HG03139 (cell line): Measurements from ENCODE around the gene RNF169.

Source experiments
- ATAC-seq: cut with Tn5 transposase; IDR thresholded peaks from one replicate; pipeline ENCODE4 v1.9.1; 2021; ENCODE audit not compliant: unreplicated experiment

Gene RNF169, protein sequence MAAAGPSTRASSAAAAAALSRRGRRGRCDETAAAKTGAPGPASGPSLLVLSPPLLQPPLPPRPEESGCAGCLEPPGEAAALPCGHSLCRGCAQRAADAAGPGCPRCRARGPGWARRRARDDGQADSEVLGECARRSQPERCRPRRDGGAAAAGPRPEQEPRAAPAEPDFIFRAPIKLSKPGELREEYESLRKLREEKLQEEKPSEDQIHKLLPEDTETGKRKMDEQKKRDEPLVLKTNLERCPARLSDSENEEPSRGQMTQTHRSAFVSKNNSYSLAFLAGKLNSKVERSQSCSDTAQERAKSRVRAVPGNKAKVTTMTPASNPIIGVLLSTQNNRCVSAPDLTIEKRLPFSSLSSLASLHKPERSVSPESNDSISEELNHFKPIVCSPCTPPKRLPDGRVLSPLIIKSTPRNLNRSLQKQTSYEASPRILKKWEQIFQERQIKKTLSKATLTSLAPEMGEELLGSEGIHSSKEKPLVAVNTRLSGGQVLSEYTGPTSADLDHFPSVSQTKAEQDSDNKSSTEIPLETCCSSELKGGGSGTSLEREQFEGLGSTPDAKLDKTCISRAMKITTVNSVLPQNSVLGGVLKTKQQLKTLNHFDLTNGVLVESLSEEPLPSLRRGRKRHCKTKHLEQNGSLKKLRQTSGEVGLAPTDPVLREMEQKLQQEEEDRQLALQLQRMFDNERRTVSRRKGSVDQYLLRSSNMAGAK

DNA sequence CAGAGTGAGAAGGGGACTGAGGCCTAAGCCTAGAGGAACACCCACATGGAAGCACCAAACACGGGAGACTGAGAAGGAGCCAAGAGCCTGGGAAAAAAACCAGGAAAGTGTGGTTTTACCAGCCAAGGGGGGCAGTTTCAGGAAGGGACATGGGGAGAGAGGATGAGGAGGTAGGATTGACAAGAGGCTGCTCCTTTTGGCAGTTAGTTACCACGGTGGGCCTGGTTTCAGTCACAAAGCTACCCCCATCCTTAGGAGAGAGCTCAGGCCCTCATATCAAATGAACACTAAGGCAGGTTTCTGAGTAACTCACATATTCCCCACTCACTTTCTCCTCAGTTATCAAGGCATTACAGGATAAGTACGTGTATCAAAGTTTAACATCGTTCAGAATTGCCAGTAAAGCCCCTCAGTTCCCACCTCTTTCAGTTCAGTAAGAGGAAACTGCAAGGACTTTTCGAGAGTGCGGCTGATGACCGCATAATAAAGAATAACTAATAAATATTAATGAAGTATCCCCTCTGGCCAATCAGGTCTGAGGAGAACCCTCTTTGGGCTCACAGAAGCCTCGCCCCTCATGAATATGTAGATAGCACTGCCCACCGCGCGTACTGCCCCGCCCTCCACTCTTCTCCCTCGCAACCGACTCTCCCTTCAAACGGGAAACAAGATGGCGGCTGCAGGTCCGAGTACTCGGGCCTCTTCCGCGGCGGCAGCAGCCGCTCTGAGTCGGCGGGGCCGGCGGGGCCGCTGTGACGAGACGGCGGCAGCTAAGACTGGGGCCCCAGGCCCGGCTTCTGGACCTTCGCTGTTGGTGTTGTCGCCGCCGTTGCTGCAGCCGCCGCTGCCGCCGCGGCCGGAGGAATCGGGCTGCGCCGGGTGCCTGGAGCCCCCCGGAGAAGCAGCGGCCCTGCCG, at the start of gene RNF169:
Gene RNF169 (plus strand): TSS at position 639 of the 916 bp plus-strand sequence. CDS start 32 bp downstream, at position 671.
- ATAC-seq = peak; percentile 96

DNA sequence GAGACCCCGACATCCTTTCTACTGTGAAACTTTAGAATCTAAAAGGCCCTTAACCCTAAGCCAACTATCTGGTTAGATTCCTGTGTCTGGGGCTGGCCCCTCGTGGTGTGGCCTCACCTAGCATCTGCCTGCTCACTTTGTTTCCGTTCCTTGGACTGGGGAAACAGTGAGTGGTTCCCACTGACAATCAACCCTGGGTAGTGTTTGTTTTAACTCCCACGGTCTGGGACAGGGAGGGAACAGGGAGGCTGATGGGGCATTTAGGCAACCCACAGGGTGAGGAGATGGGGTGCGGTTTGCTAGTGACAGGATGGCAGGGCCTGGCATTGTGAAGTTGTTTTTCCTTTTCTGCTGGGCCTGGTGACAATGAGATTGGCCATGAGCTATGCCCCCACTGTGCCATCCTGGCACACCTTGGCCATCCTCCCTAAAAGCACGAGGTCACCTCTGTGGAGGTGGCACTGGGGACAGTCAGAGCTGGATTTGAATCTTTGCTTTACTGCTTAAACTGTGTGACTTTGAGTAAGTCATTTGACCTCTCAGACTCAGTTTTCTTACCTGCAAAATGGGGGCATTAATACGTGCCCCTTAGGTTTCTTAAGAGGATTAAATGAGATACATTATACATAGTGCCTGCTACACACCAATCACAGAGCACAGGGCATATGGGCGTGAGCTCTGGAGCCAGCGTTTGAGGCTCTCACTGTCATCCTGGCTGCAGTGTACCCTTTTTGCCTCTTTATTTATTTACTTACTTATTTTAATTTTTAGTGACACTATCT, 48.8 kb upstream of the RNF169 start:
- no peak for ATAC-seq

DNA sequence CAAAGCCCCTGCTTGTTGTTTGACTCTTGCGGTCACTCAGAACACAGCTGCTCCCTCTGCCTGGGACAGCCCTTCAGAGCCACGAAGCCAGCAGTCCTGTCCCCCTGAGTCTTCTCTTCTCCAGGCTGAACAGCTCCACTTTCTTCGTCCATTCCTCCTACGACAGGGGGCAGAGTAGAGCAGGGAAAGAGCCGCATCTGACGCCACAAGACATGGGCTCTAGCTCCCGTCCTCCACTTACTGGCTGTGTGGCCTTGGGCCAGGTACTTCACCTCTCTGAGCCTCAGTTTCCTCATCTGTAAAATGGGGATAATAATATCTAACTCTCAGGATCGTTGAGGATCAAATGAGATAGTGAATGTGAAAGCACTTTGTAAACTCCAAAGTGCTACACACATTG, 47.3 kb upstream of the RNF169 start:
- no peak for ATAC-seq

DNA sequence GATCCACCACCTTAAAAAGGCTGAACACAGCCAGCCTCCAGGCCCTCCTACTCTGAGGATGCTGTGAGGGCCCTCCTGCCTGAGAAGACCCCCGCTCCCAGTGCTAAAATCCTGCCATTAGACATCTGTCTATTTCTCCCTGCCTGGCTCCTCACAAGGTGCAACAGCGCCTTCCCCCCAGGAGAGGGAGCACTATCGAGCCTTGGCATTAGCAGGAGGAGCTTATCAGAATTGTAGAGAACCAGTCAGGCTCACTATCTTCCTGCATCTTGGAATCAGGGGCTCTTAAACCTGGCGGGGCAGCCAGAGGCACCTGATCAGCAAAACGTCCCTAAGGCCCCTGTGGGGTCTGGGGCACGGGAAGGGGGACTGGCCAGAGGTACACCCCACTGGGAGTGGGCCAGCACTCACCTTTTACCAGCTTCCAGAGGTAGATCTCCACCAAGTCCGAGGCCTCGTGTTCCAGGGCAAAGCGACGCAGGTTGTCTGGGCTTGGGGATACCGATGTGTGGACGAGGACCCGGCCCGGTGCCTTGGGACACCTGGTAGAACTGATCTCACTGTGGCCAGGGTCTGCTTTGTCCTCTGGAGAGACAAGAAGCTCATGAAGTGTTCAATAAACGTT, 46.2 kb upstream of the RNF169 start:
- no peak for ATAC-seq

DNA sequence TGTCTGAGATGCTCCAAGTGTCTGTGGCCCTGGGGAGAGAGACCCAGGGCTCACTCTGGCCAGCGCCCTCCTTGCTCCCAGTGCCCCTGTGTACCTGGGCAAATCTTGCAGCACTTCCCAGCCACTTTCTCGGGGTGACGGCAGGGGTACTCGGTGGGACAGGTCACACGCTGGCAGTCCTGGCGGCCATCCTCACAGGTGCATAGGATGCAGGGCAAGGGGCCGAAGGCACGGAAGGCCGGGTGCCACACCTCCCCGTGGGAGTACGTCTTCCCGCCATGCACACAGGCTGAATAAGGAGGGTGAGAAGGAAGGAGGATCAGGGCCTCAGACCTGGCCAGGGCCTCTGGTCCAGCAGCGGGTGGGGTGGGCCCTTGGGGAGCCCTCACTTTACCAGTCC, 45.4 kb upstream of the RNF169 start:
- ATAC-seq = no peak

DNA sequence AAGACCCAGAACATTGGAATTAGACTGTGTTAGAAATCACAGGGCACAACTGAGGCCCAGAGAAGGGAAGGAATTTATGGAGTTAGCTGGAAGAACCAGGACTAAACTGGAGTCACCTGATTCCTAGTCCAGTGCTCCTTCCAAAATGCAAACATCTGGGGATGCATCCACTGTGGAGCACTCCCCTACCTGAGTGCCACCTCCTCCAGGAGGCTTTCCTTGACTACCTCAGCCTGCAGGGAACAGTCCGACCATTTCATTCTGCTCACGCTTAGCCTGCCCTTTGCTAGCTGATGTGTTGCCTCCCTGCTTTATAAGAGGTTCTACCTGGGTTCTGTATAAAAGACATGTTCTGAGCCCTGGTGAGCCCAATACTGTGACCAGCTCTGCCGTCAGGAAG, 41.5 kb upstream of the RNF169 start:
- no peak for ATAC-seq

DNA sequence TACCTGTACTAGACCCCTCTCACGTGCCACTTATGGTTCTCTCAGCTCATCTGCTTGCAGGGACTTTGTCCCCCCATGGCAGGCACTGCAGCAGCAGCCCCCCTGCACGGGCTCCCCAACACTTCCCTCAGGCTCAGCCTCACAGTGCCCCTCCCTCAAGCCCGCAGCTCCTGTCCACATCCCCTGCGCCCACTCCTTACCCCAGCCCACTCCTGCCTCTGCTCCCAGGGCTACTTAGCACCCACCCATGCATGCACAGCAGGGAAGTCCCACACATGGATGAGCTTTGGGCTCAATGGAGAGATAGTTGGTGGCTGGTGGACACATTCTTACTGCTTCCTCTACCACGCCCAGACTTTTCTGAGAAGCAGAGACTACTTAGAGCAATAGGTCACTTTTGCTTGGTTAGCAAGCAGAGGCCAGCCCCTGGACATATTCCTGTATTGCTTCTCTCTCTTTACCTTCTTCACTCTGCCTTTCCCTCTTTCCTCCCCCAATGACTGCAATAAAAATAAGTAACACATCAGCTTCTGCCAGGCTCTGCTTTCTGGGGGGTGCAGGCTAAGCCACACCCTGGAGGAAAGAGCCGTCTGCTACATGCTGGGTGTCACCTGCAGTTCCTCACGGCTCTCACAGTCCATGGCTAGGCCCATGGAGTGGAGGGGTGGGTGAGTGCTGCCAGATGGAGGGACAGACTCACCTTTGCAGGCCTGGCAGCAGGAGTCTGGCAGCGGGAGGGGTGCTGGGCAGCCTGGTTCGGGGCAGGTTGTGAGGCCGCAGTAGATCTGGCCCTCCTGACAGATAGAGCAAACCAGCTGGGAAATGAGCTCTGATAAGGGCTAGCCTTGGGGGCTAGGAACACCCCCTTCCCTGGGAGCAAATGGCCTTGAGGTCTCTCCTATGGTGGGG, 40.8 kb upstream of the RNF169 start:
- ATAC-seq = no peak

DNA sequence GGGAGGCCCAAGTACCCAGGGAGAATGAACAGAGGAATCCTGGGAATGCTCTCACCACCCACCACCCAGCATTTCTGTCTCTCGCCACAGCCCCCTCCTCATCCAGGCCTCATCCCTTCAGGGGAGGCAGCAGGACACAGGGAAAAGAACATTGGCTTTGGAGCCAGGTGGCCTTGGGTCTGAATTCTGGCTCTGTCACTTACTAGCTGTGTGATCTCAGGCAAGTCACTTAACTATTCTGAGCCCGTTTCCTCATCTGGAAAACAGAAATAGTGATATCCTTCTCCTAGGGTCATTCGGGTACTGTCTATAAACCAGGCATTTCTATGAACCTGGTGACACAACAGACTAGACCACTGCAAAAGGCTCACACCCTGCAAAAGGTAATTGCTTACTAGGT, 39.5 kb upstream of the RNF169 start:
- ATAC-seq = no peak

DNA sequence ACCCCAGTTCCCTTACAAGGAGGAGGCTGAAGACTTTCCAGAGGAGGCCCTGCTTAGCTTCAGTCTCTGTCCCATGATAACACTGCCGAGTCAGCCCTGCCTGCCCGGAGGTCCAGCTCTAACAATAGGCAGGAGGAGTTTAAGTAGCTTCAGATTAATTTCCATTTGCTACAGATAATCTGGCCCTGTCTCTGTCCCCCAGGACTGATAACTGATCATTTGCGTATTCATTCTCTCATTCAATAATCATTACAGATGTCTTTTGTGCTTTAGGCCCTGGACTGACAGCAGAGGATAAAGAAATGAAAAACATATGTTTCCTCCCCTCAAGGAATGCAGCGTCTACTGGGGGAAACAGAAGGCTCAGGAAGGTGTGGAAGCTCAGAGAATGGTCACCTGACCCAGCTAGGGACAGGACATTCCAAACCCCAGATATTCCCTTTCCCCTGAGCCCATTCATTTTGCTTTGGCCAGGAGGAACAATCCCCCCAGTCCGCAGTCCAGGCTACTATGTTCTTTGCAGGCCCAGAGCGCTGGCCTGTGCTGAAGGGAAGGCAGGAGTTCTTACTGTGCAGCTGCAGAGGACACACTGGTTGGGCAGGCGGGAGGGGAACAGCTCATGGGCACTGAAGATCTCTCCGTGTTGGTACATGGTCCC, 38.2 kb upstream of the RNF169 start:
- ATAC-seq = no peak

DNA sequence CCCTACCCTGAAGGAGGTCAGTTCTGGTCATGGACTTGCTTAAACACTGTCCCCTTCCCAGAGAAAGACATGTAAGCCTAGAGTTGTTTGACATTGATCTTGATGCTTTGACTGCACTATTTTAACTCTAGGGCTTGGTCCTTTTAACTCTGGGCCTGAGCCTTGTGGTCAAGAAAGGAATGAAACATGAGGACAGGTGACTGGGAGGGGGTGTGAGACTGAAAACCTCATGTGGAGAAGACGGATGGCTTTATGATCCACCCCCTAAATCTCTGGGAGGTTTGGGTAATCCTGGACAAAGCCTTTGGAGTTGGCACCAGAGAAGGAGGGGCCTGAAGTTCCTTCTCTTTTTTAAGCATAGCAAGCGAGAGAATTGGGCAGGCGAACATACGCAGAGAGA, 35.0 kb upstream of the RNF169 start:
- no peak for ATAC-seq

DNA sequence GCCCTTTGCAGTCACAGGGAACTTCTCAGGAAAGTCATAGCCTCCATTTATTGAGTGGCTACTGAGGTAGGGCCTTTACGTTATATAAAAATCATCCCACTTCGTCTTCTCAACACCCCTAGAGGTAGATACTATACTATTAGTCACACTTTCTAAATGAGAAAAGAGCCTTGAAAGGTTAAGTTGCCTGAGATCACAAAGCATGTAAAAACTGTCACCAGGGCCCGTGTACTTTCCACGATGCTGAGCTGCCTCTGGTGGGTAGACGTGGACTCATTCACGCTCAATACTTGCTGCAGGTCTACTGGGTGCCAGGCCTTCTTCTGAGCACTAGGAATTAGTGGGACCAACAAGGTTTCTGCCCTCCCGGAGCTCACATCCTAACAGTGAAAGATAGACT, 33.7 kb upstream of the RNF169 start:
- no peak for ATAC-seq

DNA sequence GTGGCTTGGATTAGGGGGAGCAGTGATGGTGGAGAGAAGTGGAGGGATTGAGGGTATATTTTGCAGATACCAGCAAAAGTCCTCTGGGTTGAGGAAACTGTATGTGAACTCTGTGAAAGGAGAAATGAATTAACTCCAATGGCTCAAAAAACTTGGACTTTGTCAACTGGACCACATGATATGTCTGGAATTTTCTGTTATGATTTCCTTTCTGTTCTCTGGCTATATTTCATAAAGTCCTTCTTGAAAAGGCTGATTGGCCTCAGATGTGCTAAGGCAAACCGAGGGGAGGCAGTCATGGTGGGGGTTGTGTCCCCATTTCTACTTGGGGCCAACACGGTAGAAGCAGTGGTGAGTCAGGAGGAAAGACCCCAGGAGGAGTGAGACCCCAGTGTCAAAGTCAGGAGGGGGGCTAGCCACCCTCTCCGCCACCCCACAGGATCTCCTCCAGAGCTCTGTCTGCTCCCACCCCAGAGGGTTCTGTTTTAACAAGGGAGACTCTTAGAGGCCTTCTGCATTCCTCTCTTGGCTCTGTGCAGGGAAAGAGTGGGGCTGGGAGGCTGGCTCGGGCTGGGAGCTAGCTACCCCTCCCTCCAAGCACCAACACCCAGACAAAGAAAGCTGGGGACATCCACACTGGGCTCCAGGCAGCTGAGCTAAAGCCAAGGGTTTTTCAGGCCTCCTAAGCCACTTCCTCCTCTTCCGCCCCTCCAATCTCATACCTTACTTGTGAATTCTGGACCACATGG, 31.3 kb upstream of the RNF169 start:
- no peak for ATAC-seq

DNA sequence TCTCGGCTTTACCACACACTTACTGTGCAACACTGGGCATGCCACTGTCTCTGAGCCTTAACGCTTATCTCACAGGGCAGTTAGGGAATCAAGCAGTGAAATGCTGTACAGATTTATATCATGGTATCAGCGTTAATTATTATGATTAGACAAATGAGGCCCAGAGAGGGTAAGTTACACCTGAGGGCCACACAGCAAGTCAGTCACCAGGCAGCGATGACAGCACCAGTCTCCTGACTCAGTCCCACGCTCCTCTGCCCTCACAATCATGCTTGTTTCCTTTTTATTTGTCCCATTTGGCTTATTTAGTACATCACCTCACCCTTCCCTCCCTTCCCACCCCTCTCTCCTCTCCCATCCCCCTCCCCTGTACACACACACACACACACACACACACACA, 29.6 kb upstream of the RNF169 start:
- ATAC-seq = no peak

DNA sequence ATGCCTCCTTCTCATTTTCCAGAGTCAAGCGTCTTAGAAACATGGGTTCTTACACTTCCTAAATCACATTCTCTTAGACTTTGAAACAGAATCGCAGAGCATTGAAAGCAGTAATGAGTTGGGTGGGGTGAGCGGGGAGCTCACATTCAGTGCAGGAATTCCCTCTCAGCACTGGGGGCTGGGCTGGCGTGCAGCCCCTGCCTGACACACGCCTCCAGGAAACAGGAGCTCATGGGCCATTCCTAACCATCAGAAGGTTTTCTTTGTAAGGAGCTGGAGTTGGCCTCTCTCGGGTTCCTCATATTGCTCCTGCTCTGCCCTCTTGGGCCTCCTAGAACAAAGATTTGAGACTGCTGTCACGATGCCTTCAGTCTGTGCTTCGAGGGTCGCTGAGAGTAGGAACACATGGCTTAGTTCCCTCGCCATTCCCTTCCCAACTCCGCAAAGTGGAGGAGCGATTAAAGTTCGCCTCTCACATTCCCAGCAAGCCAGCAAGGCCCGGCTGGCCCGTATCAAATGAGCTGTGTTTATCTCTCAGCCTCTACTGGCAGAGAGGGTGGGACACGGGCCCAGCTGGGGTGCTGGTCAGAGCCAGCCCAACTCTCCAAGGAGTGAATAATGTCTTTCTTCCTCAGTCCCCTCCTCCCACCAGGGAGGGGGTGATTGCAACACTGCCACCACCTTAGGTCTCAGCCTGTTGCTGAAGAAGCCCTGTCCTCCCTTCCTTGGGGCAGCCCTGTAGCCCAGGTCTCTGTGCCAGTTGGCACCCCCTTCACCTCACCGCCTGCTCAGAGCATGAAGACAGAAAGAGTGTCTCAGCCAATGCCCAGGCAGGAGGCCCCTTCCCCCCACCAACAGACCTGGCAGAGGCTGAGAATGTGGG, 27.8 kb upstream of the RNF169 start:
- no peak for ATAC-seq

DNA sequence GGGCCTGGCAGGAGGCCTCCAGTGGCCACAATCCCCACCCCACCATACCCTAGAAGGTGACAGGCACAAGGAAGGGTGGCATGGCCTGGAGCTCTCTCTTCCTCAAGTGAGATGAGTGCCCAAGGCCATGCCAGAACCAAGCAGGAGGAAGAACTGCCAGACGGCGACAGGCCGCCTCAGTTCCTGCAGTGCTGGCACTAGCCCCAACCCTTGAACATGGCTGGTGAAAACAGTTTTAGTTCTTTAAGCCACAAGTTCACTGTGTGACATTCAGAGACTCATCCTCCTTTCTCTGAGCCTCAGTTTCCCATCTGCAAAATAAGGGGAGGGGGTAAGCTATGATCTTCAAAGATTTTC, 27.2 kb upstream of the RNF169 start:
- ATAC-seq = no peak

DNA sequence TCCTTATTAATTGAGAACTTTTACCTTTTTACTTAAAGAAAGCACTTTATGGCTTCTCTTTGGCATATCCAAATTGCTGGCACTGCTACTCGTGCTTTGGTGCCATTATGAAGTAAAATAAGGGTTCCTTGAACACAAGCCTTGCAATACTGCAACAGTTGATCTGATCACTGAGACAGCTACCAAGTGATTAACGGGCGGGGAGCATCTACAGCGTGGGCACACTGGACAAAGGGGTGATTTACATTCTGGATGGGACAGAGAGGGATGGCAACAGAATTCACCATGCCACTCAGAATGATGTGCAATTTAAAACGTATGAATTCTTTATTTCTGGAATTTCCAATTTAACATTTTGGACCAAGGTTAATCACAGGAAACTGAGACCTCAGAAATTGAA, 25.1 kb upstream of the RNF169 start:
- no peak for ATAC-seq

DNA sequence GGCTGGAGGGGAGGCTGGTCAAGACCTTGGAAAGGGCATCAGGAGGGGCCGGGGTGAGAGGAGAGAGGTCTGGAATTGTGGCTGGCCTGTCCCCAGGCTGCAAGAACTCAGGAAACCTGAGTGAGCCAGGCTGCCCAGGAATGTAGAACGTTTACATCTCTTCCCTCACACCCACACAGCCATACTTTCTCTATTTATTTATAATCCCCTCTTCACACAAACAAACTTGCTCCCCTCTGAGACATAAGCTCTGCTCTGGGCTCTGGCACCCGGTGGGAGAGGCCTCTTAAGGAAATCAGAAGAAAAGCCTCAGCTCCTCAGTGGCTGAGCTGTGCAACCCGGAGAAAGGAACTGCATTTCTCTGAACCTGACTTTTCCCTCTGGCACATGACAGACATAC, 22.9 kb upstream of the RNF169 start:
- ATAC-seq = no peak
